Measurements from ENCODE around the gene KNDC1. TPM values are rescaled to one million over a fixed set of nuclear protein-coding genes. Genes with fewer than 3 reads are reported as not detected.

KNDC1 gene
- total and polyA plus RNA-seq, 2 of the 13 experiments (the other 11 are each of a cell fraction or from before 2014, with no cell fraction given), result 0.69 TPM; not detected in 1

DNA sequence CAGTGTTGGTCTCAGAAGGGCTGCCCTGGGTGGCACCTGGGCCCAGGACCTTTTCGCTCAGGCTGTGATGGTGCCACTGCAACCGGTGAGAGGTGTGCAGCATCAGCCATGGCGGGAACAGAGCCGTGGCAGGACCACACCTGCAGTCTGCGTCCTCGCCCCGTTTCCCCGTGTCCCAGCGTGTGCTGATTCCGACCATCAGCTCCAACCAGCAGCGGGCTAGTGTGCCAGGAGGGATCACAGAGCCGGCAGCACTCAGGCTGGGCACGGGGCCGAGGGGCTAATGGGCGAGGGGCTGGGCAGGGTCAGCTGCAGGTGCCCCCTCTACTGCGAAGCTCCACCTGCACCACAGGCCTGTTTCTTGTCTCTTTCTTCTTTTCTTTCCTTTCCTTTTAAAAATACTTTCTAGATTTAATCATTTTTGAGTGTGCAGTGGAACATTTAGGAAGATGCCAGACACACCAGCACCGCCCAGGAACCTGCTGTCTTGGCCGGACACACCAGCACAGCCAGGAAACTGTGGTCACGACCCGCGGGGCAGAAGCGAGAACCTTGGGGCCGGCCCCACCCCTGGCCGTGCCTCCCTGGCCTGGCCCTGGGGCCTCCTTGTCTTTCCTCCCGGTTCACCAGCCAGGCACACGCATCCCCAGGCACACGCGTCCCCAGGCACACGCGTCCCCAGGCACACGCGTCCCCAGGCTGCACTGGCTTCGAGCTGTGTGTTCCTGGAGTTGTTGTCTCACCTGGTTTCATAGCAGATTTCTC is 37.7 kb upstream of the KNDC1 start:
- POLR2A ChIA-PET, result no interaction called here
- Histone ChIP-seq H3K9me3 (ENCODE audit: low read length) (no peaks in the 10 kb centered on the region), H3K4me2 (ENCODE audit: low read depth, low read length) (no peak overlapping the region), H3K79me2 (ENCODE audit: insufficient read depth, low read length) (no peaks in the 10 kb centered on the region), H3K9ac (ENCODE audit: insufficient read depth, low read depth, low read length) (no peak overlapping the region), H4K20me1 (ENCODE audit: insufficient read depth, low read length) (peaks cover 6% of the 10 kb centered on the region; the same call in 1 of the 2 replicates), H3K36me3 (replicated peaks in 1 of 2; ENCODE audit: control insufficient read depth in 1 of 2, insufficient read depth in 2 of 2, low read length in 2 of 2) (no peaks in the 10 kb centered on the region), H3K4me1 (ENCODE audit: insufficient read depth, low read length) (no peaks in the 10 kb centered on the region), H3K4me3 (replicated peaks in 1 of 3; ENCODE audit: insufficient read depth in 1 of 3, low read depth in 2 of 3, low read length in 3 of 3) (no peak overlapping the region), H3K27me3 (ENCODE audit: control insufficient read depth in 1 of 2, insufficient read depth in 2 of 2, low read length in 2 of 2) (peaks cover 8 to 37% of the 10 kb centered on the region in 2 experiments; a peak in 4 of 5 replicates), H2AFZ (ENCODE audit: low read length) (no peak overlapping the region), H3K27ac (ENCODE audit: extremely low read length, insufficient read depth, low read length) (no peak overlapping the region)
- BruUV-seq (replicated peaks), result no TSS peak
- in situ Hi-C loops (cut with HindIII; ENCODE audit: extremely low pct_ligation_motif_present, low pct_unique_long_range_greater_than_20kb) (loop anchor here (10.0 kb wide), 1 partner anchor 178 kb away; the partner anchor contains the start of gene CFAP46), intact Hi-C loops (cut with micrococcal nuclease; ENCODE audit: unreplicated experiment) (loop anchor here (5.0 kb wide), 1 partner anchor 185 kb away; no protein-coding TSS in a partner anchor)
- TF ChIP-seq ZNF230 (CRISPR knock-in tag; IDR thresholded peaks at IDR 0.05), result no peak
- TF ChIP-seq CREB3 (CRISPR knock-in tag; IDR thresholded peaks at IDR 0.05), result no peak
- TF ChIP-seq SNAPC4 (CRISPR knock-in tag; IDR thresholded peaks at IDR 0.05), result no peak
- no peak for TF ChIP-seq ARNT (IDR thresholded peaks at IDR 0.05)
- TF ChIP-seq ZNF720 (CRISPR knock-in tag; IDR thresholded peaks at IDR 0.05), result no peak
- CTCF ChIA-PET (ENCODE audit: low intra/inter-chr PET ratio, low total read pairs), result no interaction called here
- WGBS (ENCODE audit: low lambda C conversion rate), result 44% methylated on average over 21 of the region's 33 CpGs
- DNase-seq (ENCODE audit: low spot score) (no peak), ATAC-seq (no peak), FAIRE-seq (no peak)

All from HepG2 (cell line).